H1 (cell line): ENCODE data around the gene CEP126. TPM values are rescaled to one million over a fixed set of nuclear protein-coding genes. Genes with fewer than 3 reads are reported as not detected.

Experiments used
- CTCF ChIA-PET: fragments of 300-600 bp; sonication (Branson Sonifier 250); formaldehyde crosslinking; loops from one replicate; lab custom pipeline; 2021; ENCODE audit not compliant: partially characterized antibody; lab: Charles Lee
- POLR2A ChIA-PET: fragments of 300-600 bp; sonication (Branson Sonifier 250); formaldehyde crosslinking; loops from one replicate; lab custom pipeline; 2021; ENCODE audit warnings: inconsistent platforms; ENCODE audit not compliant: partially characterized antibody; lab: Charles Lee
- DNase-seq, 2 experiments: peaks; one replicate each; pipeline versions ENCODE4 v3.0.0 to v3.0.0-alpha.2; 2010 to 2022; ENCODE audit warnings: low spot score in 2 of 2, low read depth in 1 of 2, mixed read lengths in 1 of 2
- FAIRE-seq: peaks from 2 replicates; lab custom pipeline; 2011; peaks lifted over from hg19 to GRCh38; lab: Jason Lieb, UNC
- H2AFZ ChIP-seq: 2 replicates; pipeline ENCODE4 v1.8.1; 2012; ENCODE audit warnings: low read length, inconsistent platforms
- H2AK5ac ChIP-seq: 2 replicates; pipeline ENCODE4 v1.6.1; 2013; ENCODE audit warnings: low read depth, low read length
- H2BK120ac ChIP-seq: replicated peaks from 2 replicates; pipeline ENCODE3; 2013; ENCODE audit warnings: low read depth, low read length, inconsistent platforms
- H2BK12ac ChIP-seq: 2 replicates; pipeline ENCODE4 v1.6.1; 2013; ENCODE audit warnings: low read depth, low read length
- H2BK15ac ChIP-seq: 2 replicates; pipeline ENCODE4 v1.6.1; 2013; ENCODE audit warnings: low read length
- H2BK20ac ChIP-seq: 2 replicates; pipeline ENCODE4 v1.6.1; 2013; ENCODE audit warnings: low read length
- H2BK5ac ChIP-seq: 2 replicates; pipeline ENCODE4 v1.6.1; 2013; ENCODE audit warnings: low read depth, low read length
- H3K14ac ChIP-seq: 2 replicates; pipeline ENCODE4 v1.6.1; 2013; ENCODE audit warnings: inconsistent platforms; ENCODE audit not compliant: insufficient read length
- H3K18ac ChIP-seq: 2 replicates; pipeline ENCODE4 v1.6.1; 2013; ENCODE audit warnings: low read length; ENCODE audit errors: extremely low read depth
- H3K23ac ChIP-seq: 2 replicates; pipeline ENCODE4 v1.6.1; 2013; ENCODE audit warnings: inconsistent platforms; ENCODE audit not compliant: insufficient read length
- H3K23me2 ChIP-seq: 2 replicates; pipeline ENCODE4 v1.6.1; 2013; ENCODE audit warnings: low read depth, low read length
- H3K27ac ChIP-seq: 2 replicates; pipeline ENCODE4 v1.6.1; 2011; ENCODE audit warnings: low read depth, low read length, inconsistent platforms
- H3K27me3 ChIP-seq, 4 experiments: replicated peaks in 1 of 4; 1 replicate in 1 of 4; 2 replicates in 3 of 4; pipeline versions ENCODE4 v1.6.1 to v1.8.1; 2011 to 2013; ENCODE audit warnings: low read length in 3 of 4, mild to moderate bottlenecking in 3 of 4, inconsistent platforms in 2 of 4, mixed read lengths in 2 of 4, moderate library complexity in 1 of 4; ENCODE audit not compliant: control insufficient read depth in 3 of 4, insufficient read depth in 3 of 4; ENCODE audit errors: extremely low read depth in 1 of 4
- H3K36me3 ChIP-seq, 4 experiments: 2 replicates each; pipeline versions ENCODE4 v1.6.1 to v1.8.1; 2011 to 2013; ENCODE audit warnings: mild to moderate bottlenecking in 4 of 4, low read length in 3 of 4, moderate library complexity in 2 of 4, control low read depth in 1 of 4, inconsistent platforms in 1 of 4; ENCODE audit not compliant: insufficient read depth in 4 of 4, control insufficient read depth in 2 of 4
- H3K4ac ChIP-seq: replicated peaks from 2 replicates; pipeline ENCODE3; 2013; ENCODE audit warnings: low read length, low read depth, mixed read lengths, inconsistent platforms; ENCODE audit not compliant: insufficient read length
- H3K4me1 ChIP-seq, 4 experiments: replicated peaks in 1 of 4; 1 replicate in 1 of 4; 2 replicates in 3 of 4; pipeline versions ENCODE4 v1.6.1 to v1.8.1; 2011 to 2013; ENCODE audit warnings: low read length in 3 of 4, inconsistent platforms in 2 of 4, mixed read lengths in 1 of 4; ENCODE audit not compliant: insufficient read depth in 4 of 4, control insufficient read depth in 3 of 4
- H3K4me2 ChIP-seq, 2 experiments: 2 replicates each; pipeline versions ENCODE4 v1.6.1 to v1.8.1; 2011 to 2013; ENCODE audit warnings: low read depth in 2 of 2, low read length in 2 of 2, control low read depth in 1 of 2, inconsistent platforms in 1 of 2, mild to moderate bottlenecking in 1 of 2; ENCODE audit not compliant: insufficient read depth in 1 of 2
- H3K4me3 ChIP-seq, 4 experiments: fragments of 200-600, 300-600 bp in 1 of 4; sonication (generic), shearing (Covaris generic), sonication (Bioruptor Twin) in 1 of 4; 2 replicates each; pipeline versions ENCODE4 v1.5.1 to v1.8.1; 2011 to 2016; ENCODE audit warnings: low read length in 4 of 4, low read depth in 3 of 4, control low read depth in 2 of 4, inconsistent platforms in 2 of 4, mild to moderate bottlenecking in 2 of 4, mixed read lengths in 1 of 4, moderate library complexity in 1 of 4; ENCODE audit not compliant: insufficient read depth in 2 of 4; ENCODE audit errors: extremely low read depth in 1 of 4
- H3K56ac ChIP-seq: replicated peaks from 2 replicates; pipeline ENCODE3; 2013; ENCODE audit warnings: low read depth, mild to moderate bottlenecking, mixed read lengths, low read length, inconsistent platforms; ENCODE audit not compliant: insufficient read length
- H3K79me1 ChIP-seq: 2 replicates; pipeline ENCODE4 v1.6.1; 2013; ENCODE audit warnings: low read depth, low read length, control low read depth
- H3K79me2 ChIP-seq, 2 experiments: 2 replicates each; pipeline versions ENCODE4 v1.6.1 to v1.8.1; 2012 to 2013; ENCODE audit warnings: low read length in 2 of 2, mild to moderate bottlenecking in 2 of 2, inconsistent platforms in 1 of 2; ENCODE audit not compliant: insufficient read depth in 2 of 2, control insufficient read depth in 1 of 2
- H3K9ac ChIP-seq, 4 experiments: replicated peaks in 1 of 4; 1 replicate in 1 of 4; 2 replicates in 3 of 4; pipeline versions ENCODE4 v1.6.1 to v1.8.1; 2011 to 2013; ENCODE audit warnings: low read depth in 3 of 4, low read length in 3 of 4, control low read depth in 2 of 4, mild to moderate bottlenecking in 2 of 4, moderate library complexity in 2 of 4, inconsistent platforms in 1 of 4; ENCODE audit errors: extremely low read depth in 1 of 4
- H3K9me3 ChIP-seq, 2 experiments: 2 replicates each; pipeline versions ENCODE4 v1.6.1 to v1.8.1; 2012 to 2013; ENCODE audit warnings: mild to moderate bottlenecking in 2 of 2, moderate library complexity in 2 of 2, control low read depth in 1 of 2, inconsistent platforms in 1 of 2, low read depth in 1 of 2, low read length in 1 of 2, mixed read lengths in 1 of 2; ENCODE audit not compliant: insufficient read depth in 2 of 2
- H4K20me1 ChIP-seq, 2 experiments: replicated peaks in 1 of 2; 2 replicates each; pipeline versions ENCODE3 to v1.8.1; 2011 to 2013; ENCODE audit warnings: inconsistent platforms in 2 of 2, low read length in 2 of 2, mild to moderate bottlenecking in 1 of 2; ENCODE audit not compliant: insufficient read depth in 2 of 2, control insufficient read depth in 1 of 2
- H4K5ac ChIP-seq: 2 replicates; pipeline ENCODE4 v1.6.1; 2013; ENCODE audit warnings: low read length, low read depth, mixed read lengths, inconsistent platforms; ENCODE audit not compliant: insufficient read length
- H4K8ac ChIP-seq: 2 replicates; pipeline ENCODE4 v1.8.0; 2013; ENCODE audit warnings: mild to moderate bottlenecking, moderate library complexity, low read length, inconsistent platforms; ENCODE audit not compliant: insufficient read depth; ENCODE audit errors: extremely low read depth
- H4K91ac ChIP-seq: replicated peaks from 2 replicates; pipeline ENCODE3; 2013; ENCODE audit warnings: low read length, mixed read lengths, inconsistent platforms; ENCODE audit not compliant: insufficient read length
- CEBPB ChIP-seq: IDR thresholded peaks from 2 replicates; pipeline ENCODE4 v1.6.1; 2012; ENCODE audit warnings: low read depth, low read length
- KDM4A ChIP-seq: IDR thresholded peaks from one replicate; pipeline ENCODE4 v1.7.1; 2012; ENCODE audit warnings: low read depth, mild to moderate bottlenecking, moderate library complexity, low read length, inconsistent platforms; ENCODE audit not compliant: severe bottlenecking
- KDM5A ChIP-seq: fragments of 200-600 bp; IDR thresholded peaks from 2 replicates; pipeline ENCODE4 v1.7.1; 2012; ENCODE audit warnings: mild to moderate bottlenecking, low read length, inconsistent platforms, mixed read lengths
- PHF8 ChIP-seq: fragments of 200-600 bp; sonication (generic); conservative IDR thresholded peaks from 2 replicates; pipeline ENCODE4 v1.7.1; 2012; ENCODE audit warnings: low read depth, mild to moderate bottlenecking, inconsistent platforms, low read length, moderate library complexity
- POLR2A ChIP-seq, 2 experiments: IDR thresholded peaks; 1 replicate in 1 of 2; 2 replicates in 1 of 2; pipeline ENCODE4 v1.6.1; 2011; ENCODE audit warnings: low read depth in 2 of 2, low read length in 2 of 2, mild to moderate bottlenecking in 2 of 2; ENCODE audit errors: control extremely low read depth in 1 of 2
- RFX5 ChIP-seq: IDR thresholded peaks from 2 replicates; pipeline ENCODE4 v1.6.1; 2011; ENCODE audit warnings: low read depth, low read length, improper control_type of control experiment, borderline replicate concordance
- SIRT6 ChIP-seq: IDR thresholded peaks from one replicate; pipeline ENCODE4 v1.7.1; 2012; ENCODE audit warnings: low read length, inconsistent platforms
- SIX5 ChIP-seq: IDR thresholded peaks from 2 replicates; pipeline ENCODE4 v1.6.1; 2011; ENCODE audit warnings: mild to moderate bottlenecking, low read depth, low read length
- SP2 ChIP-seq: IDR thresholded peaks from 2 replicates; pipeline ENCODE4 v1.6.1; 2012; ENCODE audit warnings: mild to moderate bottlenecking, low read length, inconsistent platforms
- SRF ChIP-seq: IDR thresholded peaks from 2 replicates; pipeline ENCODE4 v1.6.1; 2011; ENCODE audit warnings: mild to moderate bottlenecking, low read depth, low read length, moderate library complexity
- TBP ChIP-seq: IDR thresholded peaks from 2 replicates; pipeline ENCODE4 v1.6.1; 2011; ENCODE audit warnings: low read depth, low read length, improper control_type of control experiment
- WGBS, 2 experiments: shearing (Covaris generic) in 1 of 2; methylation state at CpG; one replicate each; pipeline versions ENCODE4 v1.1.6 to v1.1.7; 2013 to 2015; ENCODE audit warnings: low lambda C conversion rate in 2 of 2, mixed read lengths in 2 of 2, inconsistent platforms in 1 of 2, low coverage in 1 of 2, missing lambda C conversion rate in 1 of 2; ENCODE audit not compliant: insufficient replicate concordance in 2 of 2, insufficient coverage in 1 of 2, insufficient read length in 1 of 2; ENCODE audit errors: extremely low coverage in 1 of 2, missing lambda C conversion rate in 1 of 2; 5-methylcytosine and 5-hydroxymethylcytosine counted together
- polyA plus RNA-seq, 7 experiments: library from polyadenylated mRNA; depleted of rRNA in 3 of 7; stranded (reverse) in 5 of 7; unstranded in 2 of 7; fragments of >200 nt in 5 of 7; fragments of 200-250 nt in 2 of 7; gene quantifications; 1 replicate in 5 of 7; 2 replicates in 1 of 7; 4 replicates in 1 of 7; pipeline versions ENCODE4 v1.2.1 to v1.2.3, GENCODE V29; 2011 to 2013; ENCODE audit warnings: missing spikeins in 2 of 7, mixed read lengths in 2 of 7
- total RNA-seq: library from RNA; stranded (reverse); fragmentation: NEBNext Ultra II Directional; extraction: Animal tissue kit (Norgen Biotek cat#: 25700); gene quantifications from 2 replicates; pipeline ENCODE4 v1.2.1, GENCODE V29; 2021
- TF ChIP-seq, protein P1 (sequence below): IDR thresholded peaks from 2 replicates; pipeline ENCODE4 v1.6.1; 2011; ENCODE audit warnings: low read length, improper control_type of control experiment
- TF ChIP-seq, protein P2 (sequence below): IDR thresholded peaks from 2 replicates; pipeline ENCODE4 v1.6.1; 2012; ENCODE audit warnings: inconsistent platforms

Gene CEP126
- total and polyA plus RNA-seq, 2 of the 8 experiments (the other 6 are each of a cell fraction or from before 2014, with no cell fraction given) = 0.76 to 1.9 TPM

DNA sequence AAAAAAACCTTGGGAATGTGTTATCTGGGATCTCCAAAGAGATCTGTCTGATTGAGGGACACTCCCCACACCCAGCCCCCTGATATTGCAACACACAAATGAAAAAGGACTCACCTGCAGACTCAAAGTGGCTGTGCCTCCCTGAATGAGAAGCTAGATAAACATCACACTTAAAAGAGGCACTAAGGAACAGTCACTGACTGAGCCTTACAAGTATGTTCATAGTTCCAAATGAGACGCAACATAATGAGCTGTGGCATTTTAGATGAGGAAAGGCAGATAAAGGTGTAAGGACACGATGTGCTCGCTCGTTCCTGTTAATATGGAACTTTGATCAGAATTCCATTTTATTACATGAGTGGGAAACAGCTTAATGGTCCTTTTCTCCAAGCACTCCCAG, 111.4 kb downstream of the CEP126 start:
- Histone ChIP-seq H3K9ac (no peak overlapping the region), H3K23ac (no peak overlapping the region), H3K4me3 (no peak overlapping the region), H2BK15ac (no peak overlapping the region), H3K9me3 (no peaks in the 10 kb centered on the region), H4K20me1 (no peaks in the 10 kb centered on the region), H3K79me2 (no peaks in the 10 kb centered on the region), H3K79me1 (no peaks in the 10 kb centered on the region), H3K4me1 (peaks cover 0 to 4% (median 0%) of the 10 kb centered on the region in 4 experiments; a peak in 1 of 7 replicates), H4K91ac (no peak overlapping the region), H3K18ac (no peak overlapping the region), H4K5ac (no peak overlapping the region), H3K23me2 (no peaks in the 10 kb centered on the region), H3K14ac (no peak overlapping the region), H3K27me3 (no peaks in the 10 kb centered on the region), H3K56ac (no peak overlapping the region), H2BK5ac (no peak overlapping the region), H3K4ac (no peak overlapping the region), H4K8ac (no peak overlapping the region), H3K4me2 (no peak overlapping the region), H2BK20ac (no peak overlapping the region), H3K36me3 (no peaks in the 10 kb centered on the region), H2BK120ac (no peak overlapping the region), H3K27ac (no peak overlapping the region), H2BK12ac (no peak overlapping the region), H2AFZ (no peak overlapping the region), H2AK5ac (no peak overlapping the region)
- 85% methylated on average over 4 of the region's 4 CpGs; no CpG with 5 or more reads in 1 of the 2 experiments for WGBS, 2 experiments
- DNase-seq = no peak
- POLR2A ChIA-PET = no interaction called here
- CTCF ChIA-PET = interaction anchor here (0.6 to 1.5 kb wide), 7 partner anchors 13 to 243 kb away, joined by 3 to 7 read pairs (median 4); no protein-coding TSS in a partner anchor
- FAIRE-seq = no peak
- TF ChIP-seq SRF = no peak
- no peak for TF ChIP-seq KDM5A
- TF ChIP-seq PHF8 = no peak
- TF ChIP-seq TBP = no peak
- no peak for TF ChIP-seq KDM4A
- TF ChIP-seq, protein P1, sequence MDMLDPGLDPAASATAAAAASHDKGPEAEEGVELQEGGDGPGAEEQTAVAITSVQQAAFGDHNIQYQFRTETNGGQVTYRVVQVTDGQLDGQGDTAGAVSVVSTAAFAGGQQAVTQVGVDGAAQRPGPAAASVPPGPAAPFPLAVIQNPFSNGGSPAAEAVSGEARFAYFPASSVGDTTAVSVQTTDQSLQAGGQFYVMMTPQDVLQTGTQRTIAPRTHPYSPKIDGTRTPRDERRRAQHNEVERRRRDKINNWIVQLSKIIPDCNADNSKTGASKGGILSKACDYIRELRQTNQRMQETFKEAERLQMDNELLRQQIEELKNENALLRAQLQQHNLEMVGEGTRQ = no peak
- no peak for TF ChIP-seq SIX5
- TF ChIP-seq SIRT6 = no peak
- TF ChIP-seq POLR2A (IDR thresholded peaks at IDR 0.05; ENCODE audit: control extremely low read depth in 1 of 2, low read depth in 2 of 2, low read length in 2 of 2) = no peak
- TF ChIP-seq CEBPB = no peak
- no peak for TF ChIP-seq RFX5
- TF ChIP-seq SP2 = no peak
- TF ChIP-seq, protein P2, sequence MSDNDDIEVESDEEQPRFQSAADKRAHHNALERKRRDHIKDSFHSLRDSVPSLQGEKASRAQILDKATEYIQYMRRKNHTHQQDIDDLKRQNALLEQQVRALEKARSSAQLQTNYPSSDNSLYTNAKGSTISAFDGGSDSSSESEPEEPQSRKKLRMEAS = no peak
